ENCODE results near the gene SPAST. TPM values are rescaled to one million over a fixed set of nuclear protein-coding genes. Genes with fewer than 3 reads are reported as not detected.
"Not testable (repeated sequence)": the region's sequence is repeated elsewhere in the genome, so short reads cannot be mapped to it uniquely, and the experiment has no call there.

The SPAST gene
- total and polyA plus RNA-seq, 2 experiments from 2014 or later = 5.5 to 17.1 TPM

GRCh38 chr2:32039447-32040219 lies 23.7 kb upstream of the SPAST start, which contains the start of gene DPY30:
Gene DPY30 (minus strand): TSS chr2:32039805. CDS start chr2:32039456, 349 bp downstream.
- Histone ChIP-seq H3K9ac (peak within 1 kb of the TSS; percentile 83), H3K9me3 (ENCODE audit: low read depth) (no peaks in the 10 kb centered on the region), H4K20me1 (ENCODE audit: insufficient read depth) (no peaks in the 10 kb centered on the region), H3K4me1 (ENCODE audit: insufficient read depth) (0 out of 2 replicates have a peak, but pooled peaks cover 4% of the 10 kb centered on the region), H3K36me3 (ENCODE audit: low read depth) (no peaks in the 10 kb centered on the region), H2AFZ (peak within 1 kb of the TSS; percentile 97), H3K4me3 (peak within 1 kb of the TSS; percentile 86), H3K27ac (peak within 1 kb of the TSS; percentile 80), H3K4me2 (ENCODE audit: unreplicated experiment) (peak within 1 kb of the TSS; percentile 94), H3K27me3 (replicated peaks; ENCODE audit: insufficient read depth) (no peaks in the 10 kb centered on the region), H3F3A (ENCODE audit: insufficient read depth) (0 out of 2 replicates have a peak, but pooled peaks cover 9% of the 10 kb centered on the region), H3K9me2 (ENCODE audit: insufficient read depth) (no peaks in the 10 kb centered on the region), H3K79me2 (ENCODE audit: insufficient read depth) (peaks cover 34% of the 10 kb centered on the region)
- TF ChIP-seq EZH2phosphoT487 (IDR thresholded peaks at IDR 0.05; ENCODE audit: insufficient read depth, low read depth) (no peak), EZH2 (IDR thresholded peaks at IDR 0.05; ENCODE audit: insufficient read depth, poor library complexity, severe bottlenecking) (no peak)
- in situ Hi-C loops (cut with MboI) = no loop called here
- peak; percentile 98 for DNase-seq
- WGBS, 2 experiments (ENCODE audit: low coverage in 1 of 2, low lambda C conversion rate in 2 of 2, missing lambda C conversion rate in 2 of 2) = 1 to 2% methylated on average over 42 to 43 of the region's 43 CpGs

GRCh38 chr2:32043561-32043960 lies 19.8 kb upstream of the SPAST start:
- no peaks in the 10 kb centered on the region for H4K20me1 ChIP-seq (ENCODE audit: insufficient read depth)
- peak overlapping the region; percentile 15; the same call in 1 of the 2 replicates for H2AFZ ChIP-seq
- no peaks in the 10 kb centered on the region for H3K9me3 ChIP-seq (ENCODE audit: low read depth)
- TF ChIP-seq EZH2 (IDR thresholded peaks at IDR 0.05; ENCODE audit: insufficient read depth, poor library complexity, severe bottlenecking) (no peak), EZH2phosphoT487 (IDR thresholded peaks at IDR 0.05; ENCODE audit: insufficient read depth, low read depth) (no peak)
- 0 out of 2 replicates have a peak, but pooled peaks cover 3% of the 10 kb centered on the region for H3K4me1 ChIP-seq (ENCODE audit: insufficient read depth)
- no peak overlapping the region for H3K4me3 ChIP-seq
- no peak for DNase-seq
- no peaks in the 10 kb centered on the region for H3K27me3 ChIP-seq (replicated peaks; ENCODE audit: insufficient read depth)
- no peaks in the 10 kb centered on the region for H3K36me3 ChIP-seq (ENCODE audit: low read depth)
- no peaks in the 10 kb centered on the region for H3K9me2 ChIP-seq (ENCODE audit: insufficient read depth)
- H3F3A ChIP-seq (ENCODE audit: insufficient read depth) = 0 out of 2 replicates have a peak, but pooled peaks cover 9% of the 10 kb centered on the region
- H3K79me2 ChIP-seq (ENCODE audit: insufficient read depth) = peaks cover 10% of the 10 kb centered on the region
- H3K4me2 ChIP-seq (ENCODE audit: unreplicated experiment) = no peak overlapping the region
- WGBS, 2 experiments (ENCODE audit: low coverage in 1 of 2, low lambda C conversion rate in 2 of 2, missing lambda C conversion rate in 2 of 2) = 59 to 65% methylated on average over 7 of the region's 7 CpGs
- in situ Hi-C loops (cut with MboI) = no loop called here
- H3K27ac ChIP-seq = no peak overlapping the region
- H3K9ac ChIP-seq = no peak overlapping the region

DNA sequence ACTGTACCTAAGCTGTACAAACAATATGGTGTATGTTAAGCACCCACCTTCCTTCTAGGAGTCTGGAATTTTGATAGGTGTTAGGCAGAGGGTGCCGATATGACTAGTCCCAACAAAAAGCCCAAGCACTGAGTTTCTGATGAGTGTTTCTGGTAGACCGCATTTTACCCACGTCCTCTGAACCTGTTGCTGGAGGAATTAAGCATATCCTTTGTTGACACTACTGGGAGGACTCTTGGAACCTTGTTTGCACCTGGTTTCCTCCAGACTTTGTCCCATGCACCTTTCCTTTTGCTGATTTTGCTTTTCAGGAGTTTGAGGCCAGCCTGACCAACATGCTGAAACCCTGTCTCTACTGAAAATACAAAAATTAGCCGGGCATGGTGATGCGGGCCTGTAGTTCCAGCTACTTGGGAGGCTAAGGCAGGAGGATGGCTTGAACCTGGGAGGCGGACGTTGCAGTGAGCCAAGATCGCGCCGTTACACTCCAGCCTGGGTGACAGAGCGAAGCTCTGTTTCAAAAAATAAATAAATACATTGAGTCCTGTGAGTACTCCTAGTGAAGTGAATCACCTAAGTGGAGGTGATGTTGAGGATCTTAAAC lies 11.4 kb upstream of the SPAST start:
- H3K36me3 ChIP-seq (ENCODE audit: low read depth) = no peaks in the 10 kb centered on the region
- no peak for TF ChIP-seq EZH2 (IDR thresholded peaks at IDR 0.05; ENCODE audit: insufficient read depth, poor library complexity, severe bottlenecking)
- no peak for TF ChIP-seq EZH2phosphoT487 (IDR thresholded peaks at IDR 0.05; ENCODE audit: insufficient read depth, low read depth)
- H3F3A ChIP-seq (ENCODE audit: insufficient read depth) = no peaks in the 10 kb centered on the region
- WGBS, 2 experiments (ENCODE audit: low coverage in 1 of 2, low lambda C conversion rate in 2 of 2, missing lambda C conversion rate in 2 of 2) = 88 to 91% methylated on average over 11 of the region's 11 CpGs
- no peak overlapping the region for H3K4me3 ChIP-seq
- H3K4me1 ChIP-seq (ENCODE audit: insufficient read depth) = no peaks in the 10 kb centered on the region
- no peak overlapping the region for H2AFZ ChIP-seq
- in situ Hi-C loops (cut with MboI) = no loop called here
- no peak overlapping the region for H3K4me2 ChIP-seq (ENCODE audit: unreplicated experiment)
- H3K9me3 ChIP-seq (ENCODE audit: low read depth) = no peaks in the 10 kb centered on the region
- H3K27ac ChIP-seq = no peak overlapping the region
- H3K9ac ChIP-seq = no peak overlapping the region
- H3K9me2 ChIP-seq (ENCODE audit: insufficient read depth) = no peaks in the 10 kb centered on the region
- no peaks in the 10 kb centered on the region for H3K79me2 ChIP-seq (ENCODE audit: insufficient read depth)
- no peaks in the 10 kb centered on the region for H3K27me3 ChIP-seq (replicated peaks; ENCODE audit: insufficient read depth)
- DNase-seq = no peak
- H4K20me1 ChIP-seq (ENCODE audit: insufficient read depth) = no peaks in the 10 kb centered on the region

- H3K4me2 ChIP-seq (ENCODE audit: unreplicated experiment); in situ Hi-C loops (cut with MboI); H3K9me2 ChIP-seq (ENCODE audit: insufficient read depth); H3K9ac ChIP-seq; H3K27me3 ChIP-seq (replicated peaks; ENCODE audit: insufficient read depth); H3K36me3 ChIP-seq (ENCODE audit: low read depth); H3K9me3 ChIP-seq (ENCODE audit: low read depth); H3F3A ChIP-seq (ENCODE audit: insufficient read depth); H4K20me1 ChIP-seq (ENCODE audit: insufficient read depth); H3K4me3 ChIP-seq; H3K27ac ChIP-seq; H2AFZ ChIP-seq; H3K4me1 ChIP-seq (ENCODE audit: insufficient read depth); H3K79me2 ChIP-seq (ENCODE audit: insufficient read depth); DNase-seq: not testable (repeated sequence)
- 76% methylated on average over 3 of the region's 3 CpGs for WGBS, 2 experiments (ENCODE audit: low coverage in 1 of 2, low lambda C conversion rate in 2 of 2, missing lambda C conversion rate in 2 of 2)
These were observed 8.8 kb upstream of the SPAST start for GRCh38 chr2:32054583-32054982.
